ENCODE data around the gene PLCH1.

- no peak for TF ChIP-seq POLR2A (IDR thresholded peaks at IDR 0.05)
- TF ChIP-seq CTCF (IDR thresholded peaks at IDR 0.05), result no peak
Observed at GRCh38 chr3:155386919-155387318, 358.0 kb downstream of the PLCH1 start.

Measured in adrenal gland (tissue), 5 donors.